GM12878 (cell line): Measurements from ENCODE around the gene ZNF687. TPM values are rescaled to one million over a fixed set of nuclear protein-coding genes. Genes with fewer than 3 reads are reported as not detected.

ENCODE experiments used
- BHLHE40 ChIP-seq, 2 experiments: fragments of 450-650 bp in 1 of 2; IDR thresholded peaks; 2 replicates each; pipeline ENCODE4 v1.6.1; 2011 to 2017; ENCODE audit warnings: low read depth in 2 of 2, borderline replicate concordance in 1 of 2, improper control_type of control experiment in 1 of 2, low read length in 1 of 2, mild to moderate bottlenecking in 1 of 2
- CBX3 ChIP-seq: fragments of 200-600 bp; sonication (generic); IDR thresholded peaks from 2 replicates; pipeline ENCODE4 v1.6.1; 2016; ENCODE audit warnings: low read depth, borderline replicate concordance
- CBX5 ChIP-seq: sonication (generic); IDR thresholded peaks from 2 replicates; pipeline ENCODE4 v1.6.1; 2016; ENCODE audit warnings: low read depth, moderate library complexity, mild to moderate bottlenecking, inconsistent platforms
- CHD2 ChIP-seq: IDR thresholded peaks from 2 replicates; pipeline ENCODE4 v1.6.1; 2011; ENCODE audit warnings: low read depth, low read length, improper control_type of control experiment, borderline replicate concordance
- EP300 ChIP-seq, 2 experiments: fragments of 150-350 bp in 1 of 2; IDR thresholded peaks; 2 replicates each; pipeline ENCODE4 v1.6.1; 2011 to 2012; ENCODE audit warnings: low read depth in 2 of 2, low read length in 2 of 2, borderline replicate concordance in 1 of 2, improper control_type of control experiment in 1 of 2, inconsistent platforms in 1 of 2; ENCODE audit not compliant: control insufficient read depth in 1 of 2
- FOXK2 ChIP-seq: fragments of 450-650 bp; IDR thresholded peaks from 2 replicates; pipeline ENCODE4 v1.6.1; 2017; ENCODE audit warnings: mild to moderate bottlenecking, moderate library complexity
- HDAC6 ChIP-seq: fragments of 200-600 bp; sonication (generic); IDR thresholded peaks from one replicate; pipeline ENCODE4 v1.8.0; 2017; ENCODE audit warnings: antibody characterized with exemption; ENCODE audit not compliant: unreplicated experiment
- HDGF ChIP-seq: fragments of 450-650 bp; IDR thresholded peaks from 2 replicates; pipeline ENCODE4 v1.6.1; 2016; ENCODE audit warnings: antibody characterized with exemption
- IKZF1 ChIP-seq: fragments of 450-650 bp; conservative IDR thresholded peaks from 2 replicates; pipeline ENCODE4 v1.6.1; 2017; ENCODE audit warnings: antibody characterized with exemption, mild to moderate bottlenecking
- KLF5 ChIP-seq: fragments of 450-650 bp; IDR thresholded peaks from 2 replicates; pipeline ENCODE4 v1.6.1; 2014; ENCODE audit warnings: mild to moderate bottlenecking; ENCODE audit not compliant: partially characterized antibody
- MYC ChIP-seq: IDR thresholded peaks from 2 replicates; pipeline ENCODE4 v1.6.1; 2011; ENCODE audit warnings: mild to moderate bottlenecking, low read length, moderate library complexity, inconsistent platforms; ENCODE audit not compliant: insufficient read depth, insufficient replicate concordance, insufficient read length, severe bottlenecking
- NFIC ChIP-seq: IDR thresholded peaks from 2 replicates; pipeline ENCODE4 v1.6.1; 2012; ENCODE audit warnings: low read depth, mild to moderate bottlenecking, inconsistent platforms, low read length, moderate library complexity
- NFYA ChIP-seq: IDR thresholded peaks from 2 replicates; pipeline ENCODE4 v1.6.1; 2011; ENCODE audit warnings: low read depth, mild to moderate bottlenecking, low read length, improper control_type of control experiment, borderline replicate concordance
- NR2C1 ChIP-seq: fragments of 450-650 bp; IDR thresholded peaks from 2 replicates; pipeline ENCODE4 v1.6.1; 2017; ENCODE audit warnings: antibody characterized with exemption, mild to moderate bottlenecking, moderate library complexity
- NR2F1 ChIP-seq: fragments of 450-650 bp; conservative IDR thresholded peaks from 2 replicates; pipeline ENCODE4 v1.6.1; 2017; ENCODE audit warnings: mild to moderate bottlenecking
- POLR2AphosphoS2 ChIP-seq: IDR thresholded peaks from 2 replicates; pipeline ENCODE4 v1.6.1; 2011; ENCODE audit warnings: low read depth, mild to moderate bottlenecking, low read length, improper control_type of control experiment, moderate library complexity
- YBX1 ChIP-seq: fragments of 450-650 bp; IDR thresholded peaks from 2 replicates; pipeline ENCODE4 v1.6.1; 2016; ENCODE audit warnings: antibody characterized with exemption
- YY1 ChIP-seq: IDR thresholded peaks from 2 replicates; pipeline ENCODE4 v1.6.1; 2011; ENCODE audit warnings: low read depth, mild to moderate bottlenecking, low read length
- ZNF384 ChIP-seq: IDR thresholded peaks from 2 replicates; pipeline ENCODE4 v1.6.1; 2012; ENCODE audit warnings: low read depth, mild to moderate bottlenecking, low read length, improper control_type of control experiment, borderline replicate concordance
- polyA plus RNA-seq, 11 experiments: library from polyadenylated mRNA; depleted of rRNA in 4 of 11; unstranded in 6 of 11; stranded (reverse) in 5 of 11; fragments of >200 nt; fragmentation: Nextera tagmentation in 4 of 11; fragmentation: Illumina TruSeq in 1 of 11; extraction: Ambion mirVana in 4 of 11; extraction: Trizol in 1 of 11; gene quantifications; 1 replicate in 1 of 11; 2 replicates in 10 of 11; pipeline versions ENCODE4 v1.2.1 to v1.2.3, GENCODE V29; 2011 to 2016; ENCODE audit warnings: inconsistent platforms in 2 of 11, missing spikeins in 2 of 11, low read depth in 1 of 11
- total RNA-seq, 4 experiments: library from RNA; depleted of rRNA in 3 of 4; stranded (reverse); fragments of >200 nt in 3 of 4; fragmentation: Illumina TruSeq in 1 of 4; extraction: Trizol in 1 of 4; gene quantifications; 2 replicates each; pipeline versions ENCODE4 v1.2.1 to v1.2.3, GENCODE V29; 2013 to 2021
- TF ChIP-seq, protein P1 (sequence below): fragments of 450-650 bp; formaldehyde crosslinking; IDR thresholded peaks from 2 replicates; pipeline ENCODE4 v1.5.0; 2022; ENCODE audit warnings: mild to moderate bottlenecking, missing genetic modification characterization
- TF ChIP-seq, protein P2 (sequence below): IDR thresholded peaks from 2 replicates; pipeline ENCODE4 v1.6.1; 2011; ENCODE audit warnings: low read depth, low read length, improper control_type of control experiment, borderline replicate concordance
- TF ChIP-seq, protein P3 (sequence below): fragments of 450-650 bp; IDR thresholded peaks from 2 replicates; pipeline ENCODE4 v1.6.1; 2017; ENCODE audit warnings: borderline replicate concordance
- TF ChIP-seq, protein P4 (sequence below): IDR thresholded peaks from 2 replicates; pipeline ENCODE4 v1.6.1; 2012; ENCODE audit warnings: low read depth, low read length, improper control_type of control experiment

Gene ZNF687
- total and polyA plus RNA-seq, 10 of the 15 experiments (the other 5 are each of a cell fraction or from before 2014, with no cell fraction given): 0.08 to 30.9 (median 9.9) TPM

DNA sequence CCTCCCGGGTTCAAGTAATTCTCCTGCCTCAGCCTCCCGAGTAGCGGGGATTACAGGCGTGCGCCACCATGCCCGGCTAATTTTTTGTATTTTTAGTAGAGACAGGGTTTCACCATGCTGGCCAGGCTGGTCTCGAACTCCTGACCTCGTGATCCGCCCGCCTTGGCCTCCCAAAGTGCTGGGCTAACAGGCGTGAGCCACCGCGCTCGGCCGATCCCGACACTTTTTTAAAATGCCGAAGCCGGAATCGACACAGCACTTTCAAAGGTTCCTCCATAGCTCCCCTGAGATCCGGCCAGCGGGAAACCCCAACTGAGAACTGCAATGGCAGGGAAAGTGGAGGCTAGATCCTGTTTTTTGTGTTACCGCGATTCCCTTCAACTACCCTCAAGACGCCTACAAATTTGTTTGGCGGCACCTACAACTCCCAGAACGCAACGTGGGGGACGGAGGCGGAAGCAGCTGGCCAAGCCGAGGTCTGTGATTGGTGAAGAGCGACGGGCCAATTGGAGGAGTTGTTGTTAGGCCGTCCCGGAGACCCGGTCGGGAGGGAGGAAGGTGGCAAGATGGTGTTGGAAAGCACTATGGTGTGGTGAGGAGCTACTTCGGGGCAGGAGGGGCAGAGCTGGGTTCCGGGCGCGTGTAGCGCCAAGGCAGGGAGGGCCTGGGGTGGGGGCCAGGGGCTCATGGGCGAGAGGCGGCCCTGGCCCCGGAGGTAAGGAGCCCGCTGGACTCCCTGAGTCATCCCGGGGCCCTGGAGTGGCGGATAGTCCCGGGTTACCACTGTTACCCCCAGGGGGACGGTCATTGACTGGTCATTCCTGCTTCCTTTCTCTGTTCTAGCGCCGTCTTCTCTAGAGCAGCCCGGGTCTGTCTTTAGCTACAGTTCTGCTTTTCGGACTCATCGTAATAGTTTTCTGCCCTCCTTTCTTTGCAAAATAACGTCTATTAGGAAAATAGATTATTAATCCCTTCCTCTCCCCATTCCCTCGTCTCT lies 27.6 kb upstream of the ZNF687 start, which contains the start of gene PSMD4 (continued):
- TF ChIP-seq FOXK2 (no peak), IKZF1 (peak; percentile 94), CBX5 (no peak), POLR2AphosphoS2 (peak; percentile 73; the same call in 1 of the 2 replicates), CBX3 (no peak), YBX1 (no peak), KLF5 (no peak), NFYA (no peak), ZNF384 (no peak), MYC (no peak), CHD2 (peak; percentile 95), HDGF (peak; percentile 84), BHLHE40 (IDR thresholded peaks at IDR 0.05; ENCODE audit: borderline replicate concordance in 1 of 2, low read depth in 2 of 2, low read length in 1 of 2) (no peak), NR2C1 (no peak), YY1 (peak; percentile 91), HDAC6 (no peak), NFIC (no peak), EP300 (IDR thresholded peaks at IDR 0.05; ENCODE audit: borderline replicate concordance in 1 of 2, control insufficient read depth in 1 of 2, low read depth in 2 of 2, low read length in 2 of 2) (no peak), NR2F1 (no peak)
- TF ChIP-seq, protein P1, sequence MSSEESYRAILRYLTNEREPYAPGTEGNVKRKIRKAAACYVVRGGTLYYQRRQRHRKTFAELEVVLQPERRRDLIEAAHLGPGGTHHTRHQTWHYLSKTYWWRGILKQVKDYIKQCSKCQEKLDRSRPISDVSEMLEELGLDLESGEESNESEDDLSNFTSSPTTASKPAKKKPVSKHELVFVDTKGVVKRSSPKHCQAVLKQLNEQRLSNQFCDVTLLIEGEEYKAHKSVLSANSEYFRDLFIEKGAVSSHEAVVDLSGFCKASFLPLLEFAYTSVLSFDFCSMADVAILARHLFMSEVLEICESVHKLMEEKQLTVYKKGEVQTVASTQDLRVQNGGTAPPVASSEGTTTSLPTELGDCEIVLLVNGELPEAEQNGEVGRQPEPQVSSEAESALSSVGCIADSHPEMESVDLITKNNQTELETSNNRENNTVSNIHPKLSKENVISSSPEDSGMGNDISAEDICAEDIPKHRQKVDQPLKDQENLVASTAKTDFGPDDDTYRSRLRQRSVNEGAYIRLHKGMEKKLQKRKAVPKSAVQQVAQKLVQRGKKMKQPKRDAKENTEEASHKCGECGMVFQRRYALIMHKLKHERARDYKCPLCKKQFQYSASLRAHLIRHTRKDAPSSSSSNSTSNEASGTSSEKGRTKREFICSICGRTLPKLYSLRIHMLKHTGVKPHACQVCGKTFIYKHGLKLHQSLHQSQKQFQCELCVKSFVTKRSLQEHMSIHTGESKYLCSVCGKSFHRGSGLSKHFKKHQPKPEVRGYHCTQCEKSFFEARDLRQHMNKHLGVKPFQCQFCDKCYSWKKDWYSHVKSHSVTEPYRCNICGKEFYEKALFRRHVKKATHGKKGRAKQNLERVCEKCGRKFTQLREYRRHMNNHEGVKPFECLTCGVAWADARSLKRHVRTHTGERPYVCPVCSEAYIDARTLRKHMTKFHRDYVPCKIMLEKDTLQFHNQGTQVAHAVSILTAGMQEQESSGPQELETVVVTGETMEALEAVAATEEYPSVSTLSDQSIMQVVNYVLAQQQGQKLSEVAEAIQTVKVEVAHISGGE (CRISPR knock-in tag): no peak
- TF ChIP-seq, protein P2, sequence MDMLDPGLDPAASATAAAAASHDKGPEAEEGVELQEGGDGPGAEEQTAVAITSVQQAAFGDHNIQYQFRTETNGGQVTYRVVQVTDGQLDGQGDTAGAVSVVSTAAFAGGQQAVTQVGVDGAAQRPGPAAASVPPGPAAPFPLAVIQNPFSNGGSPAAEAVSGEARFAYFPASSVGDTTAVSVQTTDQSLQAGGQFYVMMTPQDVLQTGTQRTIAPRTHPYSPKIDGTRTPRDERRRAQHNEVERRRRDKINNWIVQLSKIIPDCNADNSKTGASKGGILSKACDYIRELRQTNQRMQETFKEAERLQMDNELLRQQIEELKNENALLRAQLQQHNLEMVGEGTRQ: no peak; the same call in 1 of the 2 replicates
- TF ChIP-seq, protein P3, sequence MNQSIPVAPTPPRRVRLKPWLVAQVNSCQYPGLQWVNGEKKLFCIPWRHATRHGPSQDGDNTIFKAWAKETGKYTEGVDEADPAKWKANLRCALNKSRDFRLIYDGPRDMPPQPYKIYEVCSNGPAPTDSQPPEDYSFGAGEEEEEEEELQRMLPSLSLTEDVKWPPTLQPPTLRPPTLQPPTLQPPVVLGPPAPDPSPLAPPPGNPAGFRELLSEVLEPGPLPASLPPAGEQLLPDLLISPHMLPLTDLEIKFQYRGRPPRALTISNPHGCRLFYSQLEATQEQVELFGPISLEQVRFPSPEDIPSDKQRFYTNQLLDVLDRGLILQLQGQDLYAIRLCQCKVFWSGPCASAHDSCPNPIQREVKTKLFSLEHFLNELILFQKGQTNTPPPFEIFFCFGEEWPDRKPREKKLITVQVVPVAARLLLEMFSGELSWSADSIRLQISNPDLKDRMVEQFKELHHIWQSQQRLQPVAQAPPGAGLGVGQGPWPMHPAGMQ: no peak
- TF ChIP-seq, protein P4, sequence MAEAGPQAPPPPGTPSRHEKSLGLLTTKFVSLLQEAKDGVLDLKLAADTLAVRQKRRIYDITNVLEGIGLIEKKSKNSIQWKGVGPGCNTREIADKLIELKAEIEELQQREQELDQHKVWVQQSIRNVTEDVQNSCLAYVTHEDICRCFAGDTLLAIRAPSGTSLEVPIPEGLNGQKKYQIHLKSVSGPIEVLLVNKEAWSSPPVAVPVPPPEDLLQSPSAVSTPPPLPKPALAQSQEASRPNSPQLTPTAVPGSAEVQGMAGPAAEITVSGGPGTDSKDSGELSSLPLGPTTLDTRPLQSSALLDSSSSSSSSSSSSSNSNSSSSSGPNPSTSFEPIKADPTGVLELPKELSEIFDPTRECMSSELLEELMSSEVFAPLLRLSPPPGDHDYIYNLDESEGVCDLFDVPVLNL: peak; percentile 61; the same call in 1 of the 2 replicates
